HEK293 (cell line): Measurements from ENCODE around the gene UNK.

ENCODE experiments used
- CTCF ChIA-PET: fragments of 350-600 bp; formaldehyde crosslinking; extraction: SDS; loops from one replicate; lab custom pipeline; 2021; ENCODE audit warnings: antibody characterized with exemption; lab: Yijun Ruan, JAX
- POLR2A ChIA-PET: fragments of 300-600 bp; formaldehyde crosslinking; extraction: SDS; loops from one replicate; lab custom pipeline; 2020; ENCODE audit warnings: antibody characterized with exemption, inconsistent platforms; lab: Yijun Ruan, JAX
- H3K27ac ChIP-seq: fragments of 200-500 bp; sonication (Bioruptor generic); 2 replicates; pipeline ENCODE4 v1.5.1; 2014; ENCODE audit warnings: low read depth, low read length, control low read depth, inconsistent platforms; ENCODE audit errors: extremely low read depth
- H3K36me3 ChIP-seq, 2 experiments: fragments of 200-500 bp in 1 of 2; sonication (Bioruptor generic) in 1 of 2; 1 replicate in 1 of 2; 2 replicates in 1 of 2; pipeline ENCODE4 v1.5.1; 2014 to 2017; ENCODE audit warnings: inconsistent platforms in 2 of 2, low read length in 2 of 2; ENCODE audit not compliant: control insufficient read depth in 2 of 2, insufficient read depth in 1 of 2
- H3K4me1 ChIP-seq: fragments of 200-500 bp; sonication (Bioruptor generic); 2 replicates; pipeline ENCODE4 v1.5.1; 2014; ENCODE audit warnings: mild to moderate bottlenecking, low read length, inconsistent platforms; ENCODE audit not compliant: control insufficient read depth, insufficient read depth
- H3K4me3 ChIP-seq: 2 replicates; pipeline ENCODE4 v1.5.1; 2011; ENCODE audit warnings: low read depth, mild to moderate bottlenecking, control low read depth, low read length, moderate library complexity
- H3K9me3 ChIP-seq: fragments of 200-500 bp; sonication (Bioruptor generic); 2 replicates; pipeline ENCODE4 v1.5.1; 2014; ENCODE audit warnings: low read depth, low read length, inconsistent platforms; ENCODE audit not compliant: control insufficient read depth, insufficient read depth
- BCL11A ChIP-seq: fragments of 450-650 bp; formaldehyde crosslinking; IDR thresholded peaks from 2 replicates; pipeline ENCODE4 v1.5.1; 2016; ENCODE audit warnings: low read depth, missing biosample characterization, missing genetic modification characterization
- CTCF ChIP-seq: fragments of 450-650 bp; formaldehyde crosslinking; IDR thresholded peaks from 2 replicates; pipeline ENCODE4 v1.5.1; 2016; ENCODE audit warnings: missing biosample characterization, missing genetic modification characterization
- GLI4 ChIP-seq: fragments of 450-650 bp; formaldehyde crosslinking; IDR thresholded peaks from 2 replicates; pipeline ENCODE4 v1.5.1; 2016; ENCODE audit warnings: missing biosample characterization, missing genetic modification characterization
- HIC1 ChIP-seq: fragments of 450-650 bp; formaldehyde crosslinking; IDR thresholded peaks from 2 replicates; pipeline ENCODE4 v1.5.1; 2016; ENCODE audit warnings: missing biosample characterization, missing genetic modification characterization
- HOXC10 ChIP-seq: sonication (generic); formaldehyde crosslinking; IDR thresholded peaks from 2 replicates; pipeline ENCODE4 v1.8.1; 2023; ENCODE audit warnings: mild to moderate bottlenecking, missing genetic modification reagents
- IKZF3 ChIP-seq: fragments of 450-650 bp; IDR thresholded peaks from 2 replicates; pipeline ENCODE4 v1.5.0; 2018; ENCODE audit warnings: missing biosample characterization, mild to moderate bottlenecking, missing genetic modification characterization, moderate library complexity
- KLF7 ChIP-seq: fragments of 450-650 bp; formaldehyde crosslinking; IDR thresholded peaks from 2 replicates; pipeline ENCODE4 v1.5.1; 2016; ENCODE audit warnings: missing biosample characterization, missing genetic modification characterization, borderline replicate concordance
- KLF9 ChIP-seq: fragments of 450-650 bp; formaldehyde crosslinking; IDR thresholded peaks from 2 replicates; pipeline ENCODE4 v1.5.1; 2016; ENCODE audit warnings: missing biosample characterization, missing genetic modification characterization, low read depth
- MZF1 ChIP-seq: fragments of 450-650 bp; formaldehyde crosslinking; IDR thresholded peaks from 2 replicates; pipeline ENCODE4 v1.5.1; 2017; ENCODE audit warnings: missing biosample characterization, missing genetic modification characterization, borderline replicate concordance
- PATZ1 ChIP-seq: fragments of 450-650 bp; formaldehyde crosslinking; IDR thresholded peaks from 2 replicates; pipeline ENCODE4 v1.5.1; 2016; ENCODE audit warnings: missing biosample characterization, missing genetic modification characterization
- PRDM10 ChIP-seq: fragments of 450-650 bp; formaldehyde crosslinking; IDR thresholded peaks from 2 replicates; pipeline ENCODE4 v1.5.1; 2016; ENCODE audit warnings: missing biosample characterization, missing genetic modification characterization
- REST ChIP-seq: fragments of 450-650 bp; formaldehyde crosslinking; IDR thresholded peaks from 2 replicates; pipeline ENCODE4 v1.5.1; 2016; ENCODE audit warnings: missing biosample characterization, missing genetic modification characterization
- SP2 ChIP-seq: fragments of 450-650 bp; formaldehyde crosslinking; IDR thresholded peaks from 2 replicates; pipeline ENCODE4 v1.5.1; 2016; ENCODE audit warnings: missing biosample characterization, missing genetic modification characterization
- SP7 ChIP-seq: fragments of 450-650 bp; formaldehyde crosslinking; IDR thresholded peaks from 2 replicates; pipeline ENCODE4 v1.5.1; 2016; ENCODE audit warnings: missing biosample characterization, missing genetic modification characterization
- ZBTB48 ChIP-seq: fragments of 450-650 bp; formaldehyde crosslinking; IDR thresholded peaks from 2 replicates; pipeline ENCODE4 v1.5.1; 2016; ENCODE audit warnings: missing biosample characterization, missing genetic modification characterization
- ZBTB7A ChIP-seq: fragments of 450-650 bp; formaldehyde crosslinking; IDR thresholded peaks from 2 replicates; pipeline ENCODE4 v1.5.1; 2016; ENCODE audit warnings: low read depth, missing biosample characterization, missing genetic modification characterization
- ZFHX2 ChIP-seq: fragments of 450-650 bp; formaldehyde crosslinking; conservative IDR thresholded peaks from 2 replicates; pipeline ENCODE4 v1.5.1; 2016; ENCODE audit warnings: missing biosample characterization, missing genetic modification characterization
- ZIC2 ChIP-seq: fragments of 450-650 bp; formaldehyde crosslinking; IDR thresholded peaks from 2 replicates; pipeline ENCODE4 v1.5.1; 2016; ENCODE audit warnings: missing biosample characterization, missing genetic modification characterization
- ZNF202 ChIP-seq: fragments of 450-650 bp; formaldehyde crosslinking; IDR thresholded peaks from 2 replicates; pipeline ENCODE4 v1.5.1; 2016; ENCODE audit warnings: missing biosample characterization, missing genetic modification characterization, borderline replicate concordance
- ZNF302 ChIP-seq: fragments of 450-650 bp; formaldehyde crosslinking; IDR thresholded peaks from 2 replicates; pipeline ENCODE4 v1.5.1; 2016; ENCODE audit warnings: missing biosample characterization, missing genetic modification characterization, low read depth
- ZNF423 ChIP-seq: fragments of 450-650 bp; formaldehyde crosslinking; IDR thresholded peaks from 2 replicates; pipeline ENCODE4 v1.5.1; 2016; ENCODE audit warnings: missing biosample characterization, missing genetic modification characterization
- ZNF549 ChIP-seq: fragments of 450-650 bp; IDR thresholded peaks from 2 replicates; pipeline ENCODE4 v1.5.1; 2018; ENCODE audit warnings: missing biosample characterization, missing genetic modification characterization, mild to moderate bottlenecking, inconsistent platforms, moderate library complexity
- ZNF558 ChIP-seq: fragments of 450-650 bp; formaldehyde crosslinking; IDR thresholded peaks from 2 replicates; pipeline ENCODE4 v1.5.1; 2016; ENCODE audit warnings: missing biosample characterization, missing genetic modification characterization
- ZNF600 ChIP-seq: fragments of 450-650 bp; formaldehyde crosslinking; IDR thresholded peaks from 2 replicates; pipeline ENCODE4 v1.5.1; 2016; ENCODE audit warnings: missing biosample characterization, missing genetic modification characterization

The UNK gene

GRCh38 chr17:75845058-75845711 lies 60.6 kb downstream of the UNK start:
- Histone ChIP-seq H3K36me3 (peaks cover 0 to 43% of the 10 kb centered on the region in 2 experiments; a peak in 2 of 3 replicates), H3K4me1 (no peaks in the 10 kb centered on the region; the same call in 1 of the 2 replicates), H3K4me3 (no peak overlapping the region), H3K27ac (no peak overlapping the region), H3K9me3 (no peaks in the 10 kb centered on the region)
- ChIA-PET CTCF (interaction anchor here (0.7 to 5.5 kb wide), 20 partner anchors 8 to 580 kb away, joined by 3 to 40 read pairs (median 4); partner anchors contain the start of genes RECQL5 and WBP2), POLR2A (interaction anchor here (0.6 to 3.2 kb wide), 7 partner anchors 10 to 143 kb away, joined by 3 to 28 read pairs (median 5); partner anchors contain the start of genes TRIM47 and WBP2)
- no peak for TF ChIP-seq ZNF302 (tag by site-specific recombination)
- TF ChIP-seq HOXC10 (CRISPR knock-in tag) = no peak
- 0 out of 2 replicates have a peak, but pooled peaks have one; percentile 30 for TF ChIP-seq GLI4
- TF ChIP-seq MZF1 (tag by site-specific recombination) = no peak
- TF ChIP-seq PRDM10 (tag by site-specific recombination) = peak; percentile 45; the same call in 1 of the 2 replicates
- peak; percentile 38 for TF ChIP-seq HIC1 (tag by site-specific recombination)
- TF ChIP-seq BCL11A (tag by site-specific recombination) = no peak
- TF ChIP-seq IKZF3 = peak; percentile 8; the same call in 1 of the 2 replicates
- no peak for TF ChIP-seq ZNF549 (tag by site-specific recombination)
- peak; percentile 80 for TF ChIP-seq ZNF600 (tag by site-specific recombination)
- TF ChIP-seq ZNF558 (tag by site-specific recombination) = no peak
- TF ChIP-seq KLF7 (tag by site-specific recombination) = no peak
- peak; percentile 56; the same call in 1 of the 2 replicates for TF ChIP-seq ZIC2 (tag by site-specific recombination)
- TF ChIP-seq ZNF423 (tag by site-specific recombination) = peak; percentile 61
- peak; percentile 81 for TF ChIP-seq REST (tag by site-specific recombination)
- peak; percentile 76 for TF ChIP-seq PATZ1 (tag by site-specific recombination)
- 0 out of 2 replicates have a peak, but pooled peaks have one; percentile 10 for TF ChIP-seq ZBTB7A
- TF ChIP-seq ZBTB48 (tag by site-specific recombination) = peak; percentile 58
- TF ChIP-seq SP2 (tag by site-specific recombination) = peak; percentile 37
- TF ChIP-seq SP7 (tag by site-specific recombination) = peak; percentile 60; the same call in 1 of the 2 replicates
- no peak for TF ChIP-seq KLF9
- peak; percentile 91 for TF ChIP-seq CTCF (tag by site-specific recombination)
- TF ChIP-seq ZNF202 (tag by site-specific recombination) = no peak
- 0 out of 2 replicates have a peak, but pooled peaks have one; percentile 26 for TF ChIP-seq ZFHX2
